ENCODE measurements around the gene ARID1B.

GRCh38 chr6:156851454-156851921, 74.3 kb downstream of the ARID1B start:
- TF ChIP-seq REST (IDR thresholded peaks at IDR 0.05): no peak
- no peak for TF ChIP-seq CTCF (IDR thresholded peaks at IDR 0.05; ENCODE audit: low read depth, low read length, missing input control)
- no peak for TF ChIP-seq YY1 (IDR thresholded peaks at IDR 0.05)
- no peak for TF ChIP-seq RXRA (IDR thresholded peaks at IDR 0.05)

Measured in liver (tissue), 3 donors.